ENCODE data around the gene CDK14.

- TF ChIP-seq, protein P1, sequence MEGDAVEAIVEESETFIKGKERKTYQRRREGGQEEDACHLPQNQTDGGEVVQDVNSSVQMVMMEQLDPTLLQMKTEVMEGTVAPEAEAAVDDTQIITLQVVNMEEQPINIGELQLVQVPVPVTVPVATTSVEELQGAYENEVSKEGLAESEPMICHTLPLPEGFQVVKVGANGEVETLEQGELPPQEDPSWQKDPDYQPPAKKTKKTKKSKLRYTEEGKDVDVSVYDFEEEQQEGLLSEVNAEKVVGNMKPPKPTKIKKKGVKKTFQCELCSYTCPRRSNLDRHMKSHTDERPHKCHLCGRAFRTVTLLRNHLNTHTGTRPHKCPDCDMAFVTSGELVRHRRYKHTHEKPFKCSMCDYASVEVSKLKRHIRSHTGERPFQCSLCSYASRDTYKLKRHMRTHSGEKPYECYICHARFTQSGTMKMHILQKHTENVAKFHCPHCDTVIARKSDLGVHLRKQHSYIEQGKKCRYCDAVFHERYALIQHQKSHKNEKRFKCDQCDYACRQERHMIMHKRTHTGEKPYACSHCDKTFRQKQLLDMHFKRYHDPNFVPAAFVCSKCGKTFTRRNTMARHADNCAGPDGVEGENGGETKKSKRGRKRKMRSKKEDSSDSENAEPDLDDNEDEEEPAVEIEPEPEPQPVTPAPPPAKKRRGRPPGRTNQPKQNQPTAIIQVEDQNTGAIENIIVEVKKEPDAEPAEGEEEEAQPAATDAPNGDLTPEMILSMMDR (IDR thresholded peaks at IDR 0.05; ENCODE audit: borderline replicate concordance, extremely low read depth, low read length, poor library complexity, severe bottlenecking) = no peak
- TF ChIP-seq EZH2 (IDR thresholded peaks at IDR 0.05; ENCODE audit: borderline replicate concordance, low read depth, low read length, severe bottlenecking) = no peak
These were observed 253.9 kb downstream of the CDK14 start for GRCh38 chr7:90850066-90850465.

Data from DND-41 (cell line).